K562 (cell line): ENCODE data around the gene RXYLT1. TPM values are rescaled to one million over a fixed set of nuclear protein-coding genes. Genes with fewer than 3 reads are reported as not detected.

Source experiments
- ATAC-seq: fragments of 200-7000 bp; cut with Tn5 transposase; 3 replicates; pipeline ENCODE4 v1.9.1; 2020; ENCODE audit warnings: moderate library complexity
- BruUV-seq: library from RNA; stranded (reverse); fragments of 400-500 nt; replicated peaks from 2 replicates; lab custom pipeline; 2021; lab: Mats Ljungman, UMichigan
- CTCF ChIA-PET: fragments of 300-600 bp; formaldehyde crosslinking; extraction: SDS; loops from one replicate; lab custom pipeline; 2021; ENCODE audit warnings: low intra/inter-chr PET ratio; lab: Yijun Ruan, JAX
- POLR2A ChIA-PET: fragments of 300-600, 350-650 bp; sonication (Branson Sonifier 250); formaldehyde crosslinking; extraction: SDS; loops from one replicate; lab custom pipeline; 2021; ENCODE audit warnings: antibody characterized with exemption, inconsistent platforms; lab: Yijun Ruan, JAX
- DNase-seq, 4 experiments: peaks; one replicate each; pipeline versions ENCODE4 v3.0.0 to v3.0.0-alpha.2; 2011 to 2018; ENCODE audit warnings: low spot score in 3 of 4, mixed read lengths in 3 of 4; ENCODE audit errors: extremely low read depth in 1 of 4
- FAIRE-seq: peaks from 2 replicates; lab custom pipeline; 2011; peaks lifted over from hg19 to GRCh38; lab: Jason Lieb, UNC
- H2AFZ ChIP-seq: 2 replicates; pipeline ENCODE4 v1.6.0; 2011; ENCODE audit warnings: low read depth, low read length, control low read depth, inconsistent platforms
- H3K27ac ChIP-seq: fragments of 200-600 bp; 3 replicates; pipeline ENCODE4 v1.8.0; 2011; ENCODE audit warnings: low read depth, mild to moderate bottlenecking, control low read depth, inconsistent platforms, low read length, moderate library complexity, mixed read lengths; ENCODE audit errors: extremely low read depth
- H3K27me3 ChIP-seq, 2 experiments: fragments of 300-600 bp in 1 of 2; 2 replicates in 1 of 2; 3 replicates in 1 of 2; pipeline versions ENCODE4 v1.6.0 to v1.8.0; 2011; ENCODE audit warnings: inconsistent platforms in 2 of 2, low read length in 2 of 2, mild to moderate bottlenecking in 1 of 2, mixed read lengths in 1 of 2, moderate library complexity in 1 of 2; ENCODE audit not compliant: control insufficient read depth in 2 of 2, insufficient read depth in 2 of 2
- H3K36me3 ChIP-seq: fragments of 300-600 bp; 3 replicates; pipeline ENCODE4 v1.8.0; 2011; ENCODE audit warnings: mild to moderate bottlenecking, low read length, inconsistent platforms; ENCODE audit not compliant: control insufficient read depth, insufficient read depth
- H3K4me1 ChIP-seq, 2 experiments: fragments of 200-600 bp in 1 of 2; replicated peaks in 1 of 2; 2 replicates in 1 of 2; 3 replicates in 1 of 2; pipeline versions ENCODE4 v1.5.1 to v1.8.0; 2011; ENCODE audit warnings: inconsistent platforms in 2 of 2, low read length in 2 of 2, mild to moderate bottlenecking in 1 of 2, mixed read lengths in 1 of 2, moderate library complexity in 1 of 2; ENCODE audit not compliant: control insufficient read depth in 2 of 2, insufficient read depth in 2 of 2
- H3K4me2 ChIP-seq: 2 replicates; pipeline ENCODE4 v1.6.1; 2011; ENCODE audit warnings: low read length, control low read depth, inconsistent platforms, mixed read lengths; ENCODE audit not compliant: insufficient read depth
- H3K4me3 ChIP-seq: fragments of 200-600 bp; sonication (generic), shearing (Covaris generic); 2 replicates; pipeline ENCODE4 v1.5.1; 2016; ENCODE audit warnings: control low read depth, inconsistent platforms
- H3K79me2 ChIP-seq: fragments of 200-600 bp; 3 replicates; pipeline ENCODE4 v1.8.0; 2011; ENCODE audit warnings: low read length, inconsistent platforms; ENCODE audit not compliant: control insufficient read depth, insufficient read depth
- H3K9ac ChIP-seq, 2 experiments: 2 replicates each; pipeline versions ENCODE4 v1.6.0 to v1.6.1; 2011; ENCODE audit warnings: low read depth in 2 of 2, low read length in 2 of 2, control low read depth in 1 of 2, inconsistent platforms in 1 of 2, mild to moderate bottlenecking in 1 of 2, mixed read lengths in 1 of 2; ENCODE audit not compliant: insufficient read depth in 1 of 2
- H3K9me1 ChIP-seq: one replicate; pipeline ENCODE4 v1.6.0; 2011; ENCODE audit warnings: inconsistent platforms, mild to moderate bottlenecking, low read length, moderate library complexity; ENCODE audit not compliant: control insufficient read depth, insufficient read depth
- H3K9me3 ChIP-seq: replicated peaks from 2 replicates; pipeline ENCODE4 v1.5.1; 2011; ENCODE audit warnings: low read depth, low read length, inconsistent platforms; ENCODE audit not compliant: control insufficient read depth, insufficient read depth
- H4K20me1 ChIP-seq: replicated peaks from 2 replicates; pipeline ENCODE4 v1.6.1; 2011; ENCODE audit warnings: low read length, inconsistent platforms, mixed read lengths; ENCODE audit not compliant: control insufficient read depth, insufficient read depth
- ATF3 ChIP-seq, 2 experiments: fragments of 450-650 bp in 1 of 2; sonication (generic) in 1 of 2; formaldehyde crosslinking in 1 of 2; IDR thresholded peaks in 1 of 2; conservative IDR thresholded peaks in 1 of 2; 2 replicates each; pipeline versions ENCODE4 v1.6.1 to v1.8.1; 2016 to 2023; ENCODE audit warnings: mild to moderate bottlenecking in 2 of 2, moderate library complexity in 2 of 2, inconsistent platforms in 1 of 2, missing genetic modification reagents in 1 of 2
- BHLHE40 ChIP-seq: IDR thresholded peaks from 2 replicates; pipeline ENCODE4 v1.6.1; 2011; ENCODE audit warnings: low read length, improper control_type of control experiment
- CBX3 ChIP-seq, 2 experiments: IDR thresholded peaks; 1 replicate in 1 of 2; 2 replicates in 1 of 2; pipeline ENCODE4 v1.6.1; 2012; ENCODE audit warnings: inconsistent platforms in 2 of 2, low read length in 2 of 2, borderline replicate concordance in 1 of 2, control low read depth in 1 of 2
- STAT5B ChIP-seq: fragments of 250-450 bp; sonication (Bioruptor Pico); IDR thresholded peaks from 2 replicates; pipeline ENCODE4 v1.8.0; 2021; ENCODE audit warnings: mild to moderate bottlenecking, inconsistent platforms
- WGBS: fragments of 100-300 bp; shearing (Covaris generic); methylation state at CpG from one replicate; pipeline ENCODE4 v1.1.6; 2016; ENCODE audit warnings: low coverage, mixed read lengths; ENCODE audit not compliant: insufficient coverage; ENCODE audit errors: missing lambda C conversion rate; 5-methylcytosine and 5-hydroxymethylcytosine counted together
- in situ Hi-C: fragments of 300-500 bp; cut with MboI; formaldehyde crosslinking; loops from 4 replicates; pipeline ENCODE4 v1.15.0; 2018; ENCODE audit warnings: inconsistent platforms, mixed read lengths
- intact Hi-C: fragments of 100-400 bp; cut with micrococcal nuclease; formaldehyde crosslinking; loops from 2 replicates; pipeline ENCODE4 v1.14.2; 2022
- polyA plus RNA-seq, 8 experiments: library from polyadenylated mRNA; depleted of rRNA in 4 of 8; stranded (reverse) in 5 of 8; unstranded in 3 of 8; fragments of >200 nt; fragmentation: Nextera tagmentation in 2 of 8; fragmentation: Illumina TruSeq in 1 of 8; extraction: Ambion mirVana in 2 of 8; extraction: Trizol in 1 of 8; gene quantifications; 2 replicates each; pipeline versions ENCODE4 v1.2.1 to v1.2.3, GENCODE V29; 2011 to 2014; ENCODE audit warnings: inconsistent platforms in 1 of 8, missing spikeins in 1 of 8
- total RNA-seq, 7 experiments: library from RNA; depleted of rRNA in 6 of 7; stranded (reverse); fragments of >200 nt in 6 of 7; fragmentation: Illumina TruSeq in 2 of 7; extraction: Trizol in 2 of 7; gene quantifications; 2 replicates each; pipeline versions ENCODE4 v1.2.1 to v1.2.3, GENCODE V29; 2011 to 2021; ENCODE audit warnings: low replicate concordance in 1 of 7
- TF ChIP-seq, protein P1 (sequence below): fragments of 250-450 bp; sonication (Bioruptor Pico); IDR thresholded peaks from 2 replicates; pipeline ENCODE4 v1.6.1; 2021; ENCODE audit warnings: mild to moderate bottlenecking

RXYLT1 gene
- total and polyA plus RNA-seq, 9 of the 15 experiments (the other 6 are each of a cell fraction or from before 2014, with no cell fraction given): 6.7 to 26.5 (median 20.9) TPM

- Histone ChIP-seq H3K4me2 (no peak overlapping the region), H3K9me1 (no peaks in the 10 kb centered on the region), H3K9ac (no peak overlapping the region), H3K27me3 (no peaks in the 10 kb centered on the region), H3K27ac (no peak overlapping the region), H3K79me2 (no peaks in the 10 kb centered on the region), H2AFZ (no peak overlapping the region), H3K9me3 (no peaks in the 10 kb centered on the region), H4K20me1 (no peaks in the 10 kb centered on the region), H3K36me3 (no peaks in the 10 kb centered on the region), H3K4me3 (no peak overlapping the region), H3K4me1 (no peaks in the 10 kb centered on the region)
- intact Hi-C loops: no loop called here
- in situ Hi-C loops: no loop called here
- no TSS peak for BruUV-seq
- no peak for DNase-seq
- ChIA-PET POLR2A (no interaction called here), CTCF (no interaction called here)
- ATAC-seq: no peak
- TF ChIP-seq BHLHE40 (no peak), CBX3 (IDR thresholded peaks at IDR 0.05; ENCODE audit: borderline replicate concordance in 1 of 2, low read length in 2 of 2) (0 out of 3 replicates have a peak, but pooled peaks of 1 of the 2 experiments have one; percentile 25)
- WGBS: 0% methylated on average over 1 of the region's 1 CpG
- no peak for FAIRE-seq
Observed at GRCh38 chr12:63770375-63770774, 9.3 kb upstream of the RXYLT1 start.

DNA sequence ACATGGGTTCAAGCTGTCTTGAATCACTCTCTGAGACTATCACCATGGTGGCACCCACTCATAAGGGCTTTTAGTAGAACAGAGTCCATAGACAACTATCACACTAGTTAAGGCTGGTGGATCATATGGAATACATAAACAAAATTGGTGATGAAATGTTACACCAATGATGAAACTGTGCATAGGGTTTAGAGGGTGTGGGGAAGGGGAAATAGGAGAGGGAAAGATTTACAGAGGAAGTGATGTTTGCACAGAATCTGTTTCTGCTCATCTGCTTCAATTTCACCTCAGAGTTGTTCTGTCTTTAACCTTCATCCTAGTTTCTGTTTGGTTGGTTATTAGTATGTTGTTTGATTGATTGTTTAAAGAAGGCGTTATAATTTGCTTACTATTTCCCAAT is 2.4 kb upstream of the RXYLT1 start:
- DNase-seq (no peak), FAIRE-seq (no peak), ATAC-seq (no peak)
- H3K4me1 ChIP-seq: 0 out of 5 replicates have a peak, but pooled peaks cover 0 to 4% of the 10 kb centered on the region in 2 experiments
- H4K20me1 ChIP-seq: no peaks in the 10 kb centered on the region
- 0 out of 2 replicates have a peak, but pooled peaks have one; percentile 20 for TF ChIP-seq ATF3 (IDR thresholded peaks at IDR 0.05)
- no peak for TF ChIP-seq ATF3 (CRISPR knock-in tag; conservative IDR thresholded peaks at IDR 0.05)
- TF ChIP-seq STAT5B (CRISPR knock-in tag): no peak
- TF ChIP-seq, protein P1, sequence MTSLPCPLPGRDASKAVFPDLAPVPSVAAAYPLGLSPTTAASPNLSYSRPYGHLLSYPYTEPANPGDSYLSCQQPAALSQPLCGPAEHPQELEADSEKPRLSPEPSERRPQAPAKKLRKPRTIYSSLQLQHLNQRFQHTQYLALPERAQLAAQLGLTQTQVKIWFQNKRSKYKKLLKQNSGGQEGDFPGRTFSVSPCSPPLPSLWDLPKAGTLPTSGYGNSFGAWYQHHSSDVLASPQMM: no peak
- no peaks in the 10 kb centered on the region for H3K9me3 ChIP-seq
- H3K4me2 ChIP-seq: no peak overlapping the region
- no peak overlapping the region for H3K4me3 ChIP-seq
- H2AFZ ChIP-seq: no peak overlapping the region
- CTCF ChIA-PET: no interaction called here
- peaks cover 12% of the 10 kb centered on the region for H3K36me3 ChIP-seq
- no peaks in the 10 kb centered on the region; a peak in 1 of 5 replicates for H3K27me3 ChIP-seq
- no peaks in the 10 kb centered on the region for H3K9me1 ChIP-seq
- POLR2A ChIA-PET: no interaction called here
- no peak overlapping the region for H3K9ac ChIP-seq
- H3K79me2 ChIP-seq: peaks cover 17% of the 10 kb centered on the region
- intact Hi-C loops (no loop called here), in situ Hi-C loops (no loop called here)
- BruUV-seq: no TSS peak
- WGBS: 42% methylated on average over 1 of the region's 1 CpG
- no peak overlapping the region for H3K27ac ChIP-seq
